GM12878 (cell line): ENCODE measurements around the gene ICA1L. TPM values are rescaled to one million over a fixed set of nuclear protein-coding genes. Genes with fewer than 3 reads are reported as not detected.

Source experiments
- ATF2 ChIP-seq: IDR thresholded peaks from 2 replicates; pipeline ENCODE4 v1.6.1; 2012; ENCODE audit warnings: low read length, inconsistent platforms
- CEBPZ ChIP-seq: fragments of 150-350 bp; IDR thresholded peaks from 2 replicates; pipeline ENCODE4 v1.6.1; 2016; ENCODE audit warnings: low read depth, low read length
- CTCF ChIP-seq, 3 experiments: IDR thresholded peaks in 2 of 3; conservative IDR thresholded peaks in 1 of 3; 2 replicates each; pipeline ENCODE4 v1.5.1; 2011; ENCODE audit warnings: low read depth in 3 of 3, low read length in 3 of 3, mild to moderate bottlenecking in 3 of 3, control low read depth in 2 of 3, moderate library complexity in 2 of 3, inconsistent platforms in 1 of 3, mixed read lengths in 1 of 3; ENCODE audit not compliant: control insufficient read depth in 2 of 3, insufficient read depth in 1 of 3; ENCODE audit errors: extremely low read depth in 1 of 3
- CUX1 ChIP-seq: IDR thresholded peaks from 2 replicates; pipeline ENCODE4 v1.6.1; 2012; ENCODE audit warnings: improper control_type of control experiment, low read depth, low read length; ENCODE audit not compliant: insufficient replicate concordance
- FOXK2 ChIP-seq: fragments of 450-650 bp; IDR thresholded peaks from 2 replicates; pipeline ENCODE4 v1.6.1; 2017; ENCODE audit warnings: mild to moderate bottlenecking, moderate library complexity
- GATAD2B ChIP-seq: fragments of 450-650 bp; conservative IDR thresholded peaks from 2 replicates; pipeline ENCODE4 v1.6.1; 2017; ENCODE audit warnings: low read depth, mild to moderate bottlenecking, moderate library complexity
- HCFC1 ChIP-seq: fragments of 150-350 bp; IDR thresholded peaks from 2 replicates; pipeline ENCODE4 v1.6.1; 2014; ENCODE audit warnings: low read length
- RELB ChIP-seq: fragments of 450-650 bp; IDR thresholded peaks from 2 replicates; pipeline ENCODE4 v1.6.1; 2017; ENCODE audit warnings: low read depth, mild to moderate bottlenecking, moderate library complexity
- ZBTB11 ChIP-seq: fragments of 450-650 bp; formaldehyde crosslinking; IDR thresholded peaks from 2 replicates; pipeline ENCODE4 v1.5.0; 2022; ENCODE audit warnings: mild to moderate bottlenecking, missing genetic modification characterization
- polyA plus RNA-seq, 11 experiments: library from polyadenylated mRNA; depleted of rRNA in 4 of 11; unstranded in 6 of 11; stranded (reverse) in 5 of 11; fragments of >200 nt; fragmentation: Nextera tagmentation in 4 of 11; fragmentation: Illumina TruSeq in 1 of 11; extraction: Ambion mirVana in 4 of 11; extraction: Trizol in 1 of 11; gene quantifications; 1 replicate in 1 of 11; 2 replicates in 10 of 11; pipeline versions ENCODE4 v1.2.1 to v1.2.3, GENCODE V29; 2011 to 2016; ENCODE audit warnings: inconsistent platforms in 2 of 11, missing spikeins in 2 of 11, low read depth in 1 of 11
- total RNA-seq, 4 experiments: library from RNA; depleted of rRNA in 3 of 4; stranded (reverse); fragments of >200 nt in 3 of 4; fragmentation: Illumina TruSeq in 1 of 4; extraction: Trizol in 1 of 4; gene quantifications; 2 replicates each; pipeline versions ENCODE4 v1.2.1 to v1.2.3, GENCODE V29; 2013 to 2021

The ICA1L gene
- total and polyA plus RNA-seq, 10 of the 15 experiments (the other 5 are each of a cell fraction or from before 2014, with no cell fraction given), result 0.85 to 7.4 (median 3.6) TPM

- TF ChIP-seq CTCF (IDR thresholded peaks at IDR 0.05 in 2 of 3, conservative IDR thresholded peaks at IDR 0.05 in 1 of 3; ENCODE audit: control insufficient read depth in 2 of 3, extremely low read depth in 1 of 3, insufficient read depth in 1 of 3, low read depth in 3 of 3, low read length in 3 of 3) (no peak), RELB (peak; percentile 54; the same call in 1 of the 2 replicates), CUX1 (no peak), GATAD2B (peak; percentile 58; the same call in 1 of the 2 replicates), HCFC1 (no peak), ZBTB11 (CRISPR knock-in tag) (no peak), CEBPZ (no peak), ATF2 (peak; percentile 70; the same call in 1 of the 2 replicates), FOXK2 (no peak)
Observed at GRCh38 chr2:202847693-202848524, 23.7 kb downstream of the ICA1L start (continued).
